Endothelial cell of umbilical vein (primary cell): Measurements from ENCODE around the gene PCDH9. TPM values are rescaled to one million over a fixed set of nuclear protein-coding genes. Genes with fewer than 3 reads are reported as not detected.

ENCODE experiments used
- BruUV-seq: library from RNA; stranded (reverse); fragments of 400-500 nt; replicated peaks from 2 replicates; lab custom pipeline; 2021; lab: Mats Ljungman, UMichigan
- CTCF ChIA-PET: fragments of 300-600, 350-600 bp; sonication (Branson Sonifier 250); formaldehyde crosslinking; loops from one replicate; lab custom pipeline; 2021; ENCODE audit warnings: antibody characterized with exemption, inconsistent platforms; lab: Charles Lee
- POLR2A ChIA-PET: fragments of 300-600, 350-600 bp; sonication (Branson Sonifier 250); formaldehyde crosslinking; loops from one replicate; lab custom pipeline; 2021; ENCODE audit warnings: antibody characterized with exemption, inconsistent platforms; lab: Charles Lee
- DNase-seq: peaks from one replicate; pipeline ENCODE4 v3.0.0-alpha.2; 2011; ENCODE audit warnings: low read depth, low spot score
- FAIRE-seq: peaks from 2 replicates; lab custom pipeline; 2011; peaks lifted over from hg19 to GRCh38; lab: Jason Lieb, UNC
- H2AFZ ChIP-seq: 2 replicates; pipeline ENCODE4 v1.6.0; 2012; ENCODE audit warnings: low read depth, low read length, control low read depth, inconsistent platforms
- H3K27ac ChIP-seq: 2 replicates; pipeline ENCODE4 v1.5.1; 2011; ENCODE audit warnings: low read depth, mild to moderate bottlenecking, control low read depth, low read length, moderate library complexity; ENCODE audit not compliant: insufficient read depth
- H3K27me3 ChIP-seq, 2 experiments: 2 replicates each; pipeline versions ENCODE4 v1.6.0 to v1.6.1; 2011; ENCODE audit warnings: low read length in 2 of 2, mixed read lengths in 1 of 2; ENCODE audit not compliant: control insufficient read depth in 2 of 2, insufficient read depth in 2 of 2
- H3K36me3 ChIP-seq, 2 experiments: 2 replicates in 1 of 2; 3 replicates in 1 of 2; pipeline ENCODE4 v1.5.1; 2011; ENCODE audit warnings: low read length in 2 of 2, mild to moderate bottlenecking in 1 of 2, moderate library complexity in 1 of 2; ENCODE audit not compliant: control insufficient read depth in 2 of 2, insufficient read depth in 2 of 2; ENCODE audit errors: extremely low read depth in 1 of 2
- H3K4me1 ChIP-seq: 3 replicates; pipeline ENCODE4 v1.5.1; 2011; ENCODE audit warnings: mild to moderate bottlenecking, low read length; ENCODE audit not compliant: control insufficient read depth, insufficient read depth; ENCODE audit errors: extremely low read depth
- H3K4me2 ChIP-seq: 2 replicates; pipeline ENCODE4 v1.6.1; 2011; ENCODE audit warnings: low read length, control low read depth, mixed read lengths; ENCODE audit not compliant: insufficient read depth
- H3K4me3 ChIP-seq, 3 experiments: fragments of 200-600 bp in 1 of 3; sonication (generic), shearing (Covaris generic) in 1 of 3; replicated peaks in 1 of 3; 2 replicates each; pipeline ENCODE4 v1.5.1; 2011 to 2016; ENCODE audit warnings: control low read depth in 3 of 3, low read length in 3 of 3, mild to moderate bottlenecking in 2 of 3, inconsistent platforms in 1 of 3, low read depth in 1 of 3, moderate library complexity in 1 of 3; ENCODE audit not compliant: insufficient read depth in 1 of 3
- H3K79me2 ChIP-seq: 2 replicates; pipeline ENCODE4 v1.6.0; 2012; ENCODE audit warnings: low read length, inconsistent platforms; ENCODE audit not compliant: control insufficient read depth, insufficient read depth
- H3K9ac ChIP-seq: replicated peaks from 2 replicates; pipeline ENCODE3; 2011; ENCODE audit warnings: low read length, control low read depth; ENCODE audit not compliant: insufficient read depth; ENCODE audit errors: extremely low read depth
- H3K9me1 ChIP-seq: replicated peaks from 3 replicates; pipeline ENCODE4 v1.6.0; 2011; ENCODE audit warnings: mild to moderate bottlenecking, low read length; ENCODE audit not compliant: control insufficient read depth, insufficient read depth; ENCODE audit errors: extremely low read depth
- H3K9me3 ChIP-seq: replicated peaks from 2 replicates; pipeline ENCODE4 v1.5.1; 2012; ENCODE audit warnings: low read length, inconsistent platforms; ENCODE audit not compliant: control insufficient read depth, insufficient read depth
- H4K20me1 ChIP-seq: replicated peaks from 2 replicates; pipeline ENCODE3; 2011; ENCODE audit warnings: mild to moderate bottlenecking, low read length; ENCODE audit not compliant: control insufficient read depth, insufficient read depth; ENCODE audit errors: extremely low read depth
- EZH2 ChIP-seq: IDR thresholded peaks from 2 replicates; pipeline ENCODE4 v1.6.1; 2012; ENCODE audit warnings: borderline replicate concordance, low read depth, mild to moderate bottlenecking, moderate library complexity, low read length, inconsistent platforms; ENCODE audit not compliant: severe bottlenecking
- FOS ChIP-seq: IDR thresholded peaks from 2 replicates; pipeline ENCODE4 v1.6.1; 2011; ENCODE audit warnings: mild to moderate bottlenecking, low read length, moderate library complexity, borderline replicate concordance; ENCODE audit not compliant: insufficient read depth
- GATA2 ChIP-seq: IDR thresholded peaks from 2 replicates; pipeline ENCODE4 v1.7.0; 2011; ENCODE audit warnings: low read depth, mild to moderate bottlenecking, moderate library complexity, mixed read lengths, low read length; ENCODE audit not compliant: insufficient read length, insufficient read depth
- JUN ChIP-seq: IDR thresholded peaks from 2 replicates; pipeline ENCODE4 v1.6.1; 2011; ENCODE audit warnings: borderline replicate concordance, low read depth; ENCODE audit not compliant: insufficient read length, insufficient read depth
- MYC ChIP-seq: IDR thresholded peaks from one replicate; pipeline ENCODE4 v1.6.1; 2011; ENCODE audit warnings: mild to moderate bottlenecking, low read depth, low read length
- POLR2A ChIP-seq: IDR thresholded peaks from 2 replicates; pipeline ENCODE4 v1.6.1; 2012; ENCODE audit warnings: low read depth, mild to moderate bottlenecking, control low read depth, low read length
- POLR2AphosphoS5 ChIP-seq: IDR thresholded peaks from 2 replicates; pipeline ENCODE4 v1.6.1; 2012; ENCODE audit warnings: low read depth, mild to moderate bottlenecking, control low read depth, low read length, moderate library complexity; ENCODE audit not compliant: insufficient read depth
- dilution Hi-C: fragments of 300-500 bp; cut with MboI; formaldehyde crosslinking; loops from one replicate; pipeline ENCODE4 v1.15.0; 2019; ENCODE audit warnings: low sequenced_read_pairs; ENCODE audit not compliant: extremely low pct_ligation_motif_present
- intact Hi-C: fragments of 100-400 bp; cut with micrococcal nuclease; formaldehyde crosslinking; loops from one replicate; pipeline ENCODE4 v1.10.0; 2022
- polyA plus RNA-seq, 4 experiments: library from polyadenylated mRNA; depleted of rRNA in 3 of 4; stranded (reverse) in 3 of 4; unstranded in 1 of 4; fragments of >200 nt; gene quantifications; 2 replicates each; pipeline versions ENCODE4 v1.2.1 to v1.2.3, GENCODE V29; 2011 to 2012; ENCODE audit warnings: missing spikeins in 1 of 4
- total RNA-seq: library from RNA; stranded (reverse); gene quantifications from 2 replicates; pipeline ENCODE4 v1.2.3, GENCODE V29; 2021
- TF ChIP-seq, protein P1 (sequence below), 2 donors: IDR thresholded peaks; 1 replicate in 1 of 2; 2 replicates in 1 of 2; pipeline ENCODE4 v1.5.1; 2011; ENCODE audit warnings: low read length in 2 of 2, mild to moderate bottlenecking in 2 of 2, moderate library complexity in 2 of 2, control low read depth in 1 of 2, inconsistent platforms in 1 of 2, low read depth in 1 of 2; ENCODE audit not compliant: insufficient read depth in 1 of 2; ENCODE audit errors: extremely low read depth in 1 of 2

The PCDH9 gene
- total and polyA plus RNA-seq, 2 donors (not counting 3 experiments of a cell fraction or from before 2014, with no cell fraction given) = 1.1 to 5.2 TPM

DNA sequence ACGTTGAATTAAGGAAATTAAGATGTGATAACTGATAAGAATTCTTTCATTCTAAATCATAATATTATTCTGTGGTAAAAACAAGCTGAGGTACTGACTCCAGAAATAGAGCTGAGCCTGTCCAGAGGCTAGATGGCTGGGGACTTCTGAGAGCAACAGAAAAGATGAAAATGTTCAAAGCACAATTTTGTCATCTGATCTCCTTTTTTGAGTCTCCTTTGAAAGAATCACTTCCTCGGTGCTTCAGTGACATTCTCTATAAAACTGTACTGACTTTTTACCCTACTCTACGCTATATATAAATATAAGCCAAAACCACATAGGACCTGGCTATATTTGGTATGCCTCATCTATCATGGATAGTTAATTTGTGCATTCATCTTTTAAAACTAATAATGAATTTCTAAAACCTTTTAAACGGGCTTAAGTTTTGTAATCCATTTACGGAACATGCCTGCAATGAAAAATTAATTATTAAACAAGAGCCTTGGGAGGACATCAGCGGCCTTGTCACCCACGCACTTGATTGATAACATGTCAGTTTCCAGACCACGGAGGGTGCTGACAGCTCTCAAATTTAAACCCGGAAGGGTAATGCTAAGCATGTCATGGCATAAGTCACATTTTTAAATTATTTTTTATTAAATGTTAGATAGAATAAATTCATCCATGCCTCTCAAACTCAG is 235.5 kb downstream of the PCDH9 start:
- ChIA-PET POLR2A (no interaction called here), CTCF (interaction anchor here (0.6 to 3.6 kb wide), 57 partner anchors 10 to 1344 kb away, joined by 3 to 43 read pairs (median 4); no protein-coding TSS in a partner anchor)
- H2AFZ ChIP-seq = peak overlapping the region; percentile 100
- peak overlapping the region in 1 of 3 experiments; percentile 65 for H3K4me3 ChIP-seq
- BruUV-seq = no TSS peak
- H3K36me3 ChIP-seq = no peaks in the 10 kb centered on the region
- H3K79me2 ChIP-seq = no peaks in the 10 kb centered on the region
- FAIRE-seq (no peak), DNase-seq (no peak)
- H3K9me1 ChIP-seq = no peaks in the 10 kb centered on the region
- no peaks in the 10 kb centered on the region for H4K20me1 ChIP-seq
- no peak overlapping the region for H3K27ac ChIP-seq
- H3K4me2 ChIP-seq = peak overlapping the region; percentile 85
- H3K4me1 ChIP-seq = peaks cover 16% of the 10 kb centered on the region
- dilution Hi-C loops (no loop called here), intact Hi-C loops (loop anchor here (1.0 to 5.0 kb wide), 4 partner anchors 67 to 376 kb away; no protein-coding TSS in a partner anchor)
- H3K9me3 ChIP-seq = no peaks in the 10 kb centered on the region
- peak overlapping the region; percentile 41 for H3K9ac ChIP-seq
- no peak for TF ChIP-seq GATA2
- TF ChIP-seq, protein P1, sequence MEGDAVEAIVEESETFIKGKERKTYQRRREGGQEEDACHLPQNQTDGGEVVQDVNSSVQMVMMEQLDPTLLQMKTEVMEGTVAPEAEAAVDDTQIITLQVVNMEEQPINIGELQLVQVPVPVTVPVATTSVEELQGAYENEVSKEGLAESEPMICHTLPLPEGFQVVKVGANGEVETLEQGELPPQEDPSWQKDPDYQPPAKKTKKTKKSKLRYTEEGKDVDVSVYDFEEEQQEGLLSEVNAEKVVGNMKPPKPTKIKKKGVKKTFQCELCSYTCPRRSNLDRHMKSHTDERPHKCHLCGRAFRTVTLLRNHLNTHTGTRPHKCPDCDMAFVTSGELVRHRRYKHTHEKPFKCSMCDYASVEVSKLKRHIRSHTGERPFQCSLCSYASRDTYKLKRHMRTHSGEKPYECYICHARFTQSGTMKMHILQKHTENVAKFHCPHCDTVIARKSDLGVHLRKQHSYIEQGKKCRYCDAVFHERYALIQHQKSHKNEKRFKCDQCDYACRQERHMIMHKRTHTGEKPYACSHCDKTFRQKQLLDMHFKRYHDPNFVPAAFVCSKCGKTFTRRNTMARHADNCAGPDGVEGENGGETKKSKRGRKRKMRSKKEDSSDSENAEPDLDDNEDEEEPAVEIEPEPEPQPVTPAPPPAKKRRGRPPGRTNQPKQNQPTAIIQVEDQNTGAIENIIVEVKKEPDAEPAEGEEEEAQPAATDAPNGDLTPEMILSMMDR (IDR thresholded peaks at IDR 0.05; ENCODE audit: extremely low read depth in 1 of 2, insufficient read depth in 1 of 2, low read depth in 1 of 2, low read length in 2 of 2) = no peak
- no peak for TF ChIP-seq MYC
- TF ChIP-seq EZH2 = no peak
- TF ChIP-seq FOS = no peak
- TF ChIP-seq JUN = no peak
- no peak for TF ChIP-seq POLR2A
- no peak for TF ChIP-seq POLR2AphosphoS5
- no peaks in the 10 kb centered on the region for H3K27me3 ChIP-seq
